CD14-positive monocyte (primary cell): ENCODE data around the gene OARD1. TPM values are rescaled to one million over a fixed set of nuclear protein-coding genes. Genes with fewer than 3 reads are reported as not detected.

Source experiments
- DNase-seq, 3 donors: peaks; one replicate each; pipeline ENCODE4 v3.0.0-alpha.2; 2011 to 2022
- H2AFZ ChIP-seq: 2 replicates; pipeline ENCODE4 v1.6.0; 2012; ENCODE audit warnings: mild to moderate bottlenecking, low read depth, low read length, inconsistent platforms; ENCODE audit not compliant: insufficient read depth, poor library complexity, severe bottlenecking
- H3K27ac ChIP-seq, 2 donors: 1 replicate in 1 of 2; 2 replicates in 1 of 2; pipeline ENCODE4 v1.5.1; 2012 to 2013; ENCODE audit warnings: low read length in 2 of 2, control low read depth in 1 of 2, inconsistent platforms in 1 of 2, low read depth in 1 of 2, mild to moderate bottlenecking in 1 of 2
- H3K27me3 ChIP-seq, 2 donors: one replicate each; pipeline versions ENCODE4 v1.6.0 to v1.6.1; 2011 to 2013; ENCODE audit warnings: low read length in 2 of 2; ENCODE audit not compliant: control insufficient read depth in 2 of 2, insufficient read depth in 2 of 2
- H3K36me3 ChIP-seq, 2 donors: replicated peaks in 1 of 2; 1 replicate in 1 of 2; 2 replicates in 1 of 2; pipeline versions ENCODE4 v1.5.1 to v1.6.1; 2012 to 2013; ENCODE audit warnings: low read length in 2 of 2, control low read depth in 1 of 2, inconsistent platforms in 1 of 2, mild to moderate bottlenecking in 1 of 2; ENCODE audit not compliant: insufficient read depth in 2 of 2, control insufficient read depth in 1 of 2
- H3K4me1 ChIP-seq, 2 donors: 1 replicate in 1 of 2; 2 replicates in 1 of 2; pipeline versions ENCODE4 v1.5.1 to v1.6.1; 2012 to 2013; ENCODE audit warnings: low read length in 2 of 2, control low read depth in 1 of 2, inconsistent platforms in 1 of 2, mild to moderate bottlenecking in 1 of 2, moderate library complexity in 1 of 2; ENCODE audit not compliant: insufficient read depth in 2 of 2, control insufficient read depth in 1 of 2
- H3K4me2 ChIP-seq: replicated peaks from 2 replicates; pipeline ENCODE3; 2012; ENCODE audit warnings: low read length, moderate library complexity, mild to moderate bottlenecking; ENCODE audit not compliant: poor library complexity, severe bottlenecking; ENCODE audit errors: extremely low read depth
- H3K4me3 ChIP-seq, 3 experiments: fragments of 200-600 bp in 1 of 3; sonication (generic) in 1 of 3; replicated peaks in 1 of 3; 1 replicate in 2 of 3; 2 replicates in 1 of 3; pipeline ENCODE4 v1.5.1; 2011 to 2013; ENCODE audit warnings: low read length in 3 of 3, mild to moderate bottlenecking in 3 of 3, control low read depth in 2 of 3, low read depth in 2 of 3, inconsistent platforms in 1 of 3, moderate library complexity in 1 of 3
- H3K79me2 ChIP-seq: 2 replicates; pipeline ENCODE4 v1.6.0; 2012; ENCODE audit warnings: mild to moderate bottlenecking, control low read depth, inconsistent platforms, low read length, moderate library complexity; ENCODE audit not compliant: insufficient read depth
- H3K9ac ChIP-seq: 2 replicates; pipeline ENCODE4 v1.6.0; 2017; ENCODE audit warnings: low read length, mild to moderate bottlenecking; ENCODE audit not compliant: insufficient read depth, poor library complexity, severe bottlenecking
- H3K9me3 ChIP-seq, 2 donors: replicated peaks in 1 of 2; 1 replicate in 1 of 2; 2 replicates in 1 of 2; pipeline versions ENCODE4 v1.5.1 to v1.6.1; 2012 to 2013; ENCODE audit warnings: low read length in 2 of 2, control low read depth in 1 of 2; ENCODE audit not compliant: control insufficient read depth in 1 of 2, insufficient read depth in 1 of 2
- H4K20me1 ChIP-seq: 2 replicates; pipeline ENCODE4 v1.6.0; 2012; ENCODE audit warnings: mild to moderate bottlenecking, low read length, control low read depth, moderate library complexity; ENCODE audit not compliant: insufficient read depth
- H3K27ac Mint-ChIP-seq, 7 donors: one replicate each; pipeline ENCODE4 v1.8.0; 2020; ENCODE audit warnings: mild to moderate bottlenecking in 7 of 7, mixed read lengths in 7 of 7, moderate library complexity in 6 of 7, inconsistent platforms in 2 of 7
- H3K27me3 Mint-ChIP-seq, 3 donors: one replicate each; pipeline ENCODE4 v1.8.0; 2021 to 2022; ENCODE audit warnings: low read depth in 3 of 3, mild to moderate bottlenecking in 3 of 3, mixed read lengths in 3 of 3, moderate library complexity in 3 of 3, inconsistent platforms in 1 of 3
- H3K36me3 Mint-ChIP-seq, 2 donors: one replicate each; pipeline ENCODE4 v1.8.0; 2020; ENCODE audit warnings: mixed read lengths in 2 of 2, inconsistent platforms in 1 of 2, mild to moderate bottlenecking in 1 of 2
- H3K4me1 Mint-ChIP-seq: one replicate; pipeline ENCODE4 v1.8.0; 2020; ENCODE audit warnings: mild to moderate bottlenecking, mixed read lengths
- H3K4me3 Mint-ChIP-seq, 2 donors: one replicate each; pipeline ENCODE4 v1.8.0; 2020; ENCODE audit warnings: mild to moderate bottlenecking in 2 of 2, mixed read lengths in 2 of 2, moderate library complexity in 1 of 2
- H3K9me3 Mint-ChIP-seq, 7 donors: one replicate each; pipeline ENCODE4 v1.8.0; 2020 to 2022; ENCODE audit warnings: mixed read lengths in 7 of 7, mild to moderate bottlenecking in 6 of 7, moderate library complexity in 6 of 7, inconsistent platforms in 2 of 7
- WGBS: methylation state at CpG from one replicate; pipeline ENCODE4 v1.1.5; 2013; ENCODE audit warnings: missing lambda C conversion rate; ENCODE audit not compliant: insufficient coverage; 5-methylcytosine and 5-hydroxymethylcytosine counted together
- intact Hi-C, 2 donors: fragments of 100-400 bp; cut with micrococcal nuclease; formaldehyde crosslinking; loops; one replicate each; pipeline versions ENCODE4 v1.15.0 to v1.15.1; 2023
- polyA plus RNA-seq, 3 donors: library from polyadenylated mRNA; depleted of rRNA in 1 of 3; unstranded in 2 of 3; stranded (reverse) in 1 of 3; fragments of 300-500 nt in 2 of 3; fragments of >200 nt in 1 of 3; fragmentation: Illumina TruSeq in 2 of 3; gene quantifications; 1 replicate in 2 of 3; 2 replicates in 1 of 3; pipeline ENCODE4 v1.2.3, GENCODE V29; 2012 to 2021
- TF ChIP-seq, protein P1 (sequence below): fragments of 200-600 bp; IDR thresholded peaks from one replicate; pipeline ENCODE4 v1.8.0; 2022; ENCODE audit warnings: antibody characterized with exemption, mild to moderate bottlenecking

Gene OARD1
- polyA plus RNA-seq, 3 donors, result 6.5 to 23.6 (median 16.8) TPM

DNA sequence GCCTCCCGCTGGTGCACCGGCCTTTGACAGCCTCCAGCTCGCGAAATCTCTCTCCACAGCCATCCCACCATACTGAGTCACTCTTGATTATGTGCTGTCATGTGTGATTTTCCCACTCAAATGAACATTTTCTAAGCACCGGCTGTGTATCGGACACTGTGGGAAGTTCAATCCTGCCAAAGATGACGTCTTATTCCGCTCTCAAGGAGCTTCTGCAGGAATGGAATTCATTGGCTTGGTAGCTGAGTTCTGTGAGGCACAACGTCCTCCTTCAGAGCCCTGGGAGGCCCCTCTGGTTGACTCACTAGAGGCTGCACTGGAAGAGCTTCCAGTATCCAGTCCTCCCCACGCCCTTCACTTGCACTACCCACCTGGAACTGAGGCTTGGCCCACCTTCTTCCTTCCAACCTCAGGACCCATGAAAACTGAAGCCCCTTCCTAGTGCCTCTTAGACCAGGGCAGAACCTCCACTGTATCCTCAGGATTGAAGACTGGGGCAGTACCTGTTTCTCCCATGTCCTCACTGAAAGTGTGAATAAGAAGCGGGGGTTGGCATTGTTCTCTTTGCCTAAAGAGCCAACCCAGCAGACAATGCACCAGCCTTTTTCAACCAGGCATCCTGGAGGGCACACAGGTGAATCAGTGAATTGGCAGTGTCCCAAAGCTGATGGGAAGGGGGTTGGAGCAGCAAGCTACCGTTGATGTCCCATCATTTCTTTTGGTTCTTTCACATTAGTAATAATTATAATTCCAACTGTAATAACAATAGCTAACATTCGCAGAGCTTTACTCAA, 34.9 kb downstream of the OARD1 start:
- no peak overlapping the region for H2AFZ ChIP-seq
- Mint-ChIP-seq H3K4me1 (peaks cover 8% of the 10 kb centered on the region), H3K27me3 (peaks cover 0 to 6% (median 0%) of the 10 kb centered on the region in 3 donors), H3K27ac (no peak overlapping the region), H3K36me3 (no peaks in the 10 kb centered on the region), H3K9me3 (no peaks in the 10 kb centered on the region), H3K4me3 (no peak overlapping the region)
- no peaks in the 10 kb centered on the region for H3K9me3 ChIP-seq
- intact Hi-C loops, result no loop called here
- H4K20me1 ChIP-seq, result no peaks in the 10 kb centered on the region
- H3K79me2 ChIP-seq, result no peaks in the 10 kb centered on the region
- no peak overlapping the region for H3K4me2 ChIP-seq
- H3K9ac ChIP-seq, result no peak overlapping the region
- TF ChIP-seq, protein P1, sequence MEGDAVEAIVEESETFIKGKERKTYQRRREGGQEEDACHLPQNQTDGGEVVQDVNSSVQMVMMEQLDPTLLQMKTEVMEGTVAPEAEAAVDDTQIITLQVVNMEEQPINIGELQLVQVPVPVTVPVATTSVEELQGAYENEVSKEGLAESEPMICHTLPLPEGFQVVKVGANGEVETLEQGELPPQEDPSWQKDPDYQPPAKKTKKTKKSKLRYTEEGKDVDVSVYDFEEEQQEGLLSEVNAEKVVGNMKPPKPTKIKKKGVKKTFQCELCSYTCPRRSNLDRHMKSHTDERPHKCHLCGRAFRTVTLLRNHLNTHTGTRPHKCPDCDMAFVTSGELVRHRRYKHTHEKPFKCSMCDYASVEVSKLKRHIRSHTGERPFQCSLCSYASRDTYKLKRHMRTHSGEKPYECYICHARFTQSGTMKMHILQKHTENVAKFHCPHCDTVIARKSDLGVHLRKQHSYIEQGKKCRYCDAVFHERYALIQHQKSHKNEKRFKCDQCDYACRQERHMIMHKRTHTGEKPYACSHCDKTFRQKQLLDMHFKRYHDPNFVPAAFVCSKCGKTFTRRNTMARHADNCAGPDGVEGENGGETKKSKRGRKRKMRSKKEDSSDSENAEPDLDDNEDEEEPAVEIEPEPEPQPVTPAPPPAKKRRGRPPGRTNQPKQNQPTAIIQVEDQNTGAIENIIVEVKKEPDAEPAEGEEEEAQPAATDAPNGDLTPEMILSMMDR, result no peak
- H3K27ac ChIP-seq, result no peak overlapping the region
- H3K4me1 ChIP-seq, result no peaks in the 10 kb centered on the region
- 94% methylated on average over 6 of the region's 13 CpGs for WGBS
- no peak for DNase-seq
- no peaks in the 10 kb centered on the region for H3K27me3 ChIP-seq
- no peaks in the 10 kb centered on the region for H3K36me3 ChIP-seq
- H3K4me3 ChIP-seq, result no peak overlapping the region

DNA sequence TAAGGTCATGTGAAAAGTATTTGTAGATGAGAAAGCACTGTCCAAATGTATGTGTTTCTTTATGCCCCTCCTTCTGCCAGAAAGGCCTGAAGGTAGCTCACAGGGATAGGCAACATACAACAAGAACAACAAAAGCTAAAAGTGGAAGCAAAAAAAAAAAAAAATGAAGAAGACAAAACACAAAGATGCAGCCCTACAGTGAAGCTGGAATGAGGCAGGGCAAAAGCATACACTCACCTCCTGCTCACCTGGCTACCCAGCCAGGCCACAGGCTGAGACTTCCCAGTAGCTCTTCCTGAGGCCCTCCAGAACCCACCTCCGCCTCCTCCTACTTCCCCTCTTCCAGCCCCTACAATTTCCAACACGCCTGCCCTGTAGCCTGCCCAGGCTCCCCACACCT, 35.6 kb downstream of the OARD1 start:
- H3K9me3 ChIP-seq, result no peaks in the 10 kb centered on the region
- H3K27ac ChIP-seq, result no peak overlapping the region
- Mint-ChIP-seq H3K27me3 (peaks cover 0 to 6% (median 0%) of the 10 kb centered on the region in 3 donors), H3K4me1 (peaks cover 8% of the 10 kb centered on the region), H3K4me3 (no peak overlapping the region), H3K36me3 (no peaks in the 10 kb centered on the region), H3K9me3 (no peaks in the 10 kb centered on the region), H3K27ac (no peak overlapping the region)
- H3K27me3 ChIP-seq, result no peaks in the 10 kb centered on the region
- no peak overlapping the region for H2AFZ ChIP-seq
- no peak overlapping the region for H3K9ac ChIP-seq
- H3K36me3 ChIP-seq, result no peaks in the 10 kb centered on the region
- H3K4me2 ChIP-seq, result no peak overlapping the region
- intact Hi-C loops, result no loop called here
- H3K4me1 ChIP-seq, result no peaks in the 10 kb centered on the region
- TF ChIP-seq, protein P1, result no peak
- 96% methylated on average over 2 of the region's 2 CpGs for WGBS
- DNase-seq, result no peak
- no peaks in the 10 kb centered on the region for H3K79me2 ChIP-seq
- H4K20me1 ChIP-seq, result no peaks in the 10 kb centered on the region
- H3K4me3 ChIP-seq, result no peak overlapping the region
